GM21825 (cell line): ENCODE results near the gene TMEM100.
"Not testable (repeated sequence)": the region's sequence is repeated elsewhere in the genome, so short reads cannot be mapped to it uniquely, and the experiment has no call there.

Experiments used
- ATAC-seq: cut with Tn5 transposase; IDR thresholded peaks from one replicate; pipeline ENCODE4 v1.9.1; 2021; ENCODE audit warnings: mild to moderate bottlenecking, moderate library complexity; ENCODE audit not compliant: unreplicated experiment

TMEM100 gene

GRCh38 chr17:55690105-55690508 is 32.6 kb downstream of the TMEM100 start:
- ATAC-seq = no peak

- no peak for ATAC-seq
Observed at GRCh38 chr17:55689672-55690071, 33.0 kb downstream of the TMEM100 start.

DNA sequence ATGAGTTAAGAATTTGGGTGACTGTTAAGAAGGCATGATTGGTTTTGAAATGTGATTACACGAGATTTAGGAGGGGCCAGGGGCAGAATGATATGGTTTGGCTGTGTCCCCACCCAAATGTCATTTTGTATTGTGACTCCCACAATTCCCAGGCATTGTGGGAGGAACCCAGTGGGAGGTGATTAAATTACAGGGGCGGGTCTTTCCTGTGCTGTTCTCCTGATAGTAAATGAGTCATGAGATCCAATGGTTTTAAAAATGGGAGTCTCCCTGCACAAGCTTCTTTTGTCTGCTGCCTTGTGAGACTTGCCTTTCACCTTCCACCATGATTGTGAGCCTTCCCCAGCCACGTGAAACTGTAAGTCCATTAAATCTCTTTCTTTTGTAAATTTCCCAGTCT is 34.6 kb downstream of the TMEM100 start:
- ATAC-seq = no peak

- ATAC-seq = no peak
Observed at GRCh38 chr17:55687037-55687436, 35.6 kb downstream of the TMEM100 start.

- no peak for ATAC-seq
Observed at GRCh38 chr17:55683550-55684315, 38.9 kb downstream of the TMEM100 start.

DNA sequence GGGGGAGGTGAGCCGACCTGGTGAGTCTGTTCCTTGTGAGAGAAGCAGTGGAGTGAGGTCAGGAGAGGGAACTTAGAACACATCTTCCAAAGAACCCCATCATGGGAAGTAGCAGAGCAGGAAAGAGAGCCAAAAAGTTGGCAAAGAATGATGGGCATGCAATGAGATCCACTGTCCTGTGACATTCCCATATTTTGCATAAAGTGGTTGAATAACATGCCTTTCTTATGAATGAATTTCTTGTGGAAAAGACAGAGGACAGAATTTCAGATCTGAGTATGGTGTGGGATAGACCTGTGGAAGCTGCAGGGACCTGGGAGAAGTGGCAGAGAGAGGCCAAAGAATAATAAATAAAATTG is 41.3 kb downstream of the TMEM100 start:
- ATAC-seq = no peak

DNA sequence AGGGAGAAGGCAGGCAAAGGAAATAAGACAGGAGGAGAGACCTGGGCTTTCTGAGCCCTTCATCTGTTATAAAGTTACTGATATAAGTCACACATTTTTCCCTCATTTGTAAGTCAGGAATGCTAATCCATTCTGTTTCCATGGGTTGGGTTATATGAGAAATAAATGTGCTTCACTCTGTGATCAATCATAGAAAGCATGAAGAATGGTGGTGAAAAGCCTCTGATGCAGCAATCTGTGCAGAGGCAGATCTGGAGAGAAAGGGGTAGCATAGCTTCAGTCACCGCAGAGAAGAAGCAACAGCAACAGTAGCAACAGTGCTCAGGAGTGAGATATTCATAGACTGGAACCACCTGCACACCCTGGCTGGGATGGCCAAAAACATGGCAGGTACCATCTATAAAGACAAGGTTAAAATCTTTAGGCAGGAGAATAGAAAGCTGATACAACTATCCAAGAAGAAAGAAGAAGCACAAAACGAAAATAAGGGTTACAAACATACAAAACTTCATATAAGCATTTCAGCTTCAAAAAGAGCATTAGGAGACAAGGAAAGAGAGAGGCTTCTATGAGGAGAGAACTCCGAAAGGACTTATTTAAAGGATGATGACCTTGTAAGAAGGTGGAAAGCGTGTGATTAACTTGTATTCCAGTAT is 41.9 kb downstream of the TMEM100 start:
- ATAC-seq = no peak

DNA sequence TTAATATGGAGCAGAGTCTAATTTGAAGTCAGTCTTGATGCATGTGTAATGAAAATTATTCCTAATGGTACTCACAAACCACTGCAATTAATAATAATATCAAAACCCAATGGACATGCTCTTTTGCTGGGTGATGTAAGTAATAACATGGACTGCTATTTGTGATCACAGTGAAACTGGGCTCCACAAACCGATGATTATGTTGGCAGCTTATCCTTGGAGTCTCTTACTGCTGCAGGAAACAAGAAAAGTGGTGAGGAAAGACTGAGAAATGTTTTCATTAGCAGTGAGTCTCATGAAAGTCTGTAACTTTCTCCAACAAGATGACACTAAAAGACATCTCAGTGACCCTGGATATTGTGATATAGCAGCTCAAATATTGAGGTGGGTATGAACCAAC is 45.2 kb downstream of the TMEM100 start:
- no peak for ATAC-seq

DNA sequence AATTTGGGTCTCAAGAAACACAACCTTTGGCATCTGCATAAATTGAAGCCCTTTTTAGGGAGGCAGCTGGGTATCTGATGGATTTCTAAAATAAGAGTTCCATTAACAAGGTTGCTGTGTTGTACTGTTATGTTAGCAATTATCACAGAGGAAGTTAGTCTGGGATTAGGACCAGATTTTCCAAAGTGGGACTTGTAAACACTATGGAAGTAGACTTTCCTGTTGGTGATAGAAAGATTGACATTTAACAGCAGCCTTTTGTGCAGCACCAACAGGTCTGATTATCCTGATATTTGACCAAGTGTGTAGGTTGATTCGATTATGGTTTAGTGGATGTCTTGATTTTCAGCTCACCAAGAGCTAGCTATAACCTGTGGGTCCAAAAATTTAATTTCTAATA is 46.4 kb downstream of the TMEM100 start:
- no peak for ATAC-seq

GRCh38 chr17:55673743-55674506 is 48.7 kb downstream of the TMEM100 start:
- ATAC-seq = no peak

DNA sequence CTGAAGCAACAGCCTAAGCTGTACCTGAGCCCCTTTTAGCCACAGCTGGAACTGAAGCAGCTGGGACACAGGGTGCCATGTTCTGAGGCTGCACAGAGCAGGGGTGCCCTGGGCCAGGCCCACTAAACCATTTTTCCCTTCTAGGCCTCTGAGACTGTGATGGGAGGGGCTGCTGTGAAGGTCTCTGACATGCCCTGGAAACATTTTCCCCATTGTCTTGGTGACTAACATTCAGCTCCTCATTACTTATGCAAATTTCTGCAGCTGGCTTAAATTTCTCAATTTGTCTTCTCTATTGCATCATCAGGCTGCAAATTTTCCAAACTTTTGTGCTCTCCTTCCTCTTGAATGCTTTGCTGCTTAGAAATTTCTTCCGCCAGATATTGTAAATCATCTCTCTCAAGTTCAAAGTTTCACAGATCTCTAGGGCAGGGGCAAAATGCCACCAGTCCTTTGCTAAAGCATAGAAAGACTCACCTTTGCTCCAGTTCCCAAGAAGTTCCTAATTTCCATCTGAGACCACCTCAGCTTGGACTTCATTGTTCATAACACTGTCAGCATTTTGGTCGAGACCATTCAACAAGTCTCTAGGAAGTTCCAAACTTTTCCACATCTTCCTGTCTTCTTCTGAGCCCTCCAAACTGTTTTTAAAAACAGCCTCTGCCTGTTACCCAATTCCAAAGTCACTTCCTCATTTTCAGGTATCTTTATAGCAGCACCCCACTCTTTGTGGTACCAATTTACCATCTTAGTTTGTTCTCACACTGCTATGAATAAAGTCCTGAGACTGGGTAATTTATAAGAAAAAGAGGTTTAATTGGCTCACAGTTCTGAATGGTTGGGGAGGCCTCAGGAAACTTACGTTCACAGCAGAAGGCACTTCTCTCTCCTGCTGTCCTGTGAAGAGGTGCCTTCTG is 49.8 kb downstream of the TMEM100 start:
- no peak for ATAC-seq

- ATAC-seq = not testable (repeated sequence)
Observed at GRCh38 chr17:55672010-55672409, 50.7 kb downstream of the TMEM100 start.
